MM.1S (cell line): ENCODE results near the gene PGBD5.

ENCODE experiments used
- DNase-seq: peaks from one replicate; pipeline ENCODE4 v3.0.0-alpha.2; 2015
- H2AFZ ChIP-seq: fragments of 300-600 bp; sonication (generic); 2 replicates; pipeline ENCODE4 v1.6.0; 2016; ENCODE audit warnings: antibody characterized with exemption, low read length
- H3F3A ChIP-seq: fragments of 300-600 bp; sonication (generic); 2 replicates; pipeline ENCODE4 v1.6.1; 2016; ENCODE audit warnings: mild to moderate bottlenecking, antibody characterized with exemption, low read length, moderate library complexity, mixed read lengths; ENCODE audit not compliant: insufficient read depth
- H3K27ac ChIP-seq: fragments of 300-600 bp; sonication (generic); 2 replicates; pipeline ENCODE4 v1.5.1; 2016; ENCODE audit warnings: mild to moderate bottlenecking, low read length
- H3K27me3 ChIP-seq: fragments of 300-600 bp; sonication (generic); replicated peaks from 2 replicates; pipeline ENCODE4 v1.6.0; 2016; ENCODE audit warnings: low read length; ENCODE audit not compliant: insufficient read depth
- H3K36me3 ChIP-seq: fragments of 300-600 bp; sonication (generic); replicated peaks from 2 replicates; pipeline ENCODE4 v1.6.1; 2016; ENCODE audit warnings: mild to moderate bottlenecking, low read length, mixed read lengths; ENCODE audit not compliant: insufficient read depth
- H3K4me1 ChIP-seq: fragments of 300-600 bp; sonication (generic); 2 replicates; pipeline ENCODE4 v1.6.1; 2016; ENCODE audit warnings: low read length, mixed read lengths
- H3K4me2 ChIP-seq: fragments of 300-600 bp; sonication (generic); 2 replicates; pipeline ENCODE4 v1.6.0; 2016; ENCODE audit warnings: low read depth, low read length
- H3K4me3 ChIP-seq: fragments of 300-600 bp; sonication (generic); 2 replicates; pipeline ENCODE4 v1.5.1; 2016; ENCODE audit warnings: low read length, mixed read lengths
- H3K79me2 ChIP-seq: fragments of 300-600 bp; sonication (generic); 2 replicates; pipeline ENCODE4 v1.6.1; 2016; ENCODE audit warnings: mixed run types, low read length, mixed read lengths
- H3K9ac ChIP-seq: fragments of 300-600 bp; sonication (generic); 2 replicates; pipeline ENCODE4 v1.6.1; 2016; ENCODE audit warnings: low read length, mixed read lengths
- H3K9me2 ChIP-seq: fragments of 300-600 bp; sonication (generic); replicated peaks from 2 replicates; pipeline ENCODE4 v1.6.1; 2016; ENCODE audit warnings: mild to moderate bottlenecking, low read length, mixed read lengths; ENCODE audit not compliant: insufficient read depth
- H3K9me3 ChIP-seq: fragments of 300-600 bp; sonication (generic); replicated peaks from 2 replicates; pipeline ENCODE4 v1.6.1; 2016; ENCODE audit warnings: mild to moderate bottlenecking, low read length, mixed read lengths; ENCODE audit not compliant: insufficient read depth
- H4K20me1 ChIP-seq: fragments of 300-600 bp; sonication (generic); 2 replicates; pipeline ENCODE4 v1.6.1; 2016; ENCODE audit warnings: mild to moderate bottlenecking, low read length, moderate library complexity, mixed read lengths; ENCODE audit not compliant: insufficient read depth
- CTCF ChIP-seq: fragments of 300-600 bp; sonication (generic); IDR thresholded peaks from 2 replicates; pipeline ENCODE4 v1.5.1; 2016; ENCODE audit warnings: antibody characterized with exemption, low read length, mixed read lengths
- EZH2 ChIP-seq: fragments of 300-600 bp; sonication (generic); optimal IDR thresholded peaks from 2 replicates; pipeline ENCODE3; 2017; ENCODE audit warnings: low read depth, mild to moderate bottlenecking, antibody characterized with exemption, low read length, mixed read lengths
- EZH2phosphoT487 ChIP-seq: fragments of 300-600 bp; sonication (generic); IDR thresholded peaks from 2 replicates; pipeline ENCODE4 v1.6.1; 2018; ENCODE audit warnings: antibody characterized with exemption, low read length

The PGBD5 gene

GRCh38 chr1:230313453-230314141 is 112.5 kb downstream of the PGBD5 start:
- Histone ChIP-seq H3K27ac (no peak overlapping the region), H3F3A (no peaks in the 10 kb centered on the region), H3K79me2 (no peaks in the 10 kb centered on the region), H3K4me3 (no peak overlapping the region), H3K9ac (no peak overlapping the region), H3K4me2 (no peak overlapping the region), H4K20me1 (no peaks in the 10 kb centered on the region), H3K9me3 (no peaks in the 10 kb centered on the region), H3K4me1 (no peaks in the 10 kb centered on the region), H3K36me3 (no peaks in the 10 kb centered on the region), H3K9me2 (no peaks in the 10 kb centered on the region), H2AFZ (no peak overlapping the region), H3K27me3 (no peaks in the 10 kb centered on the region)
- no peak for TF ChIP-seq EZH2
- DNase-seq, result no peak

- H3F3A ChIP-seq, result no peaks in the 10 kb centered on the region
- no peaks in the 10 kb centered on the region for H3K4me1 ChIP-seq
- H2AFZ ChIP-seq, result no peak overlapping the region
- no peaks in the 10 kb centered on the region for H3K36me3 ChIP-seq
- no peak overlapping the region for H3K9ac ChIP-seq
- H3K9me3 ChIP-seq, result no peaks in the 10 kb centered on the region
- no peaks in the 10 kb centered on the region for H3K79me2 ChIP-seq
- no peak overlapping the region for H3K4me2 ChIP-seq
- no peaks in the 10 kb centered on the region for H4K20me1 ChIP-seq
- no peak overlapping the region for H3K27ac ChIP-seq
- H3K4me3 ChIP-seq, result no peak overlapping the region
- no peak for TF ChIP-seq CTCF
- TF ChIP-seq EZH2, result no peak
- TF ChIP-seq EZH2phosphoT487, result no peak
- H3K27me3 ChIP-seq, result no peaks in the 10 kb centered on the region
- H3K9me2 ChIP-seq, result no peaks in the 10 kb centered on the region
- DNase-seq, result no peak
These were observed 113.5 kb downstream of the PGBD5 start for GRCh38 chr1:230312676-230313075.

GRCh38 chr1:230310381-230311163 is 115.6 kb downstream of the PGBD5 start:
- Histone ChIP-seq H3K9ac (no peak overlapping the region; the same call in 1 of the 2 replicates), H3K4me2 (peak overlapping the region; percentile 62), H3F3A (no peaks in the 10 kb centered on the region), H3K27me3 (no peaks in the 10 kb centered on the region), H3K36me3 (no peaks in the 10 kb centered on the region), H3K9me3 (no peaks in the 10 kb centered on the region), H2AFZ (peak overlapping the region; percentile 69), H3K4me3 (no peak overlapping the region; the same call in 1 of the 2 replicates), H3K27ac (no peak overlapping the region), H3K9me2 (no peaks in the 10 kb centered on the region), H3K79me2 (no peaks in the 10 kb centered on the region), H4K20me1 (no peaks in the 10 kb centered on the region), H3K4me1 (no peaks in the 10 kb centered on the region)
- DNase-seq, result peak; percentile 76
- no peak for TF ChIP-seq EZH2phosphoT487
- peak; percentile 96 for TF ChIP-seq CTCF
